Peyer's patch (tissue), 4 donors: ENCODE results near the gene OR7A10. TPM values are rescaled to one million over a fixed set of nuclear protein-coding genes. Genes with fewer than 3 reads are reported as not detected.

Experiments
- DNase-seq, 3 donors: peaks; one replicate each; pipeline ENCODE4 v3.0.0-alpha.2; 2017 to 2019
- H3K27ac ChIP-seq, 4 donors: fragments of 200-600 bp; sonication (generic); one replicate each; pipeline ENCODE4 v1.5.1; 2016 to 2019
- H3K27me3 ChIP-seq, 2 donors: fragments of 200-600 bp; sonication (generic); one replicate each; pipeline ENCODE4 v1.5.1; 2019
- H3K36me3 ChIP-seq, 3 donors: fragments of 200-600 bp; sonication (generic); one replicate each; pipeline ENCODE4 v1.5.1; 2016 to 2019
- H3K4me1 ChIP-seq, 4 donors: fragments of 200-600 bp; sonication (generic); one replicate each; pipeline ENCODE4 v1.5.1; 2016 to 2019
- H3K4me3 ChIP-seq, 4 donors: fragments of 200-600 bp; sonication (generic); 1 replicate in 3 of 4; 2 replicates in 1 of 4; pipeline ENCODE4 v1.5.1; 2016 to 2019; ENCODE audit warnings: mild to moderate bottlenecking in 1 of 4
- H3K9me3 ChIP-seq, 4 donors: fragments of 200-600 bp; sonication (generic); one replicate each; pipeline ENCODE4 v1.5.1; 2016 to 2019; ENCODE audit warnings: mild to moderate bottlenecking in 1 of 4
- CTCF ChIP-seq, 6 experiments: fragments of 450-650 bp in 4 of 6; fragments of 200-600 bp in 2 of 6; sonication (generic) in 1 of 6; IDR thresholded peaks; one replicate each; pipeline ENCODE4 v1.5.1; 2017 to 2019; ENCODE audit warnings: antibody characterized with exemption in 6 of 6, mild to moderate bottlenecking in 3 of 6, moderate library complexity in 1 of 6
- POLR2A ChIP-seq, 2 donors: fragments of 450-650 bp; IDR thresholded peaks; one replicate each; pipeline ENCODE4 v1.5.1; 2017; ENCODE audit warnings: antibody characterized with exemption in 2 of 2, mild to moderate bottlenecking in 2 of 2, moderate library complexity in 2 of 2
- total RNA-seq, 4 donors: library from RNA; depleted of rRNA; stranded (reverse); fragments of >200 nt; gene quantifications; one replicate each; pipeline ENCODE4 v1.1.0, GENCODE V29; 2016

Gene OR7A10
- total RNA-seq, 4 donors from 2014 or later: not detected

- no peaks in the 10 kb centered on the region for H3K9me3 ChIP-seq
- H3K4me3 ChIP-seq: no peak overlapping the region
- H3K36me3 ChIP-seq: no peaks in the 10 kb centered on the region
- H3K27ac ChIP-seq: no peak overlapping the region
- TF ChIP-seq CTCF (IDR thresholded peaks at IDR 0.05) (no peak), POLR2A (IDR thresholded peaks at IDR 0.05) (no peak)
- H3K27me3 ChIP-seq: no peaks in the 10 kb centered on the region
- DNase-seq: no peak
- no peaks in the 10 kb centered on the region for H3K4me1 ChIP-seq
Observed at GRCh38 chr19:14868497-14868896, 19.8 kb upstream of the OR7A10 start.

GRCh38 chr19:14843578-14843977 is 5.1 kb downstream of the OR7A10 start:
- H3K9me3 ChIP-seq: no peaks in the 10 kb centered on the region
- DNase-seq: no peak
- H3K4me3 ChIP-seq: no peak overlapping the region
- no peaks in the 10 kb centered on the region for H3K36me3 ChIP-seq
- no peaks in the 10 kb centered on the region for H3K4me1 ChIP-seq
- no peak overlapping the region for H3K27ac ChIP-seq
- H3K27me3 ChIP-seq: no peaks in the 10 kb centered on the region
- TF ChIP-seq POLR2A (IDR thresholded peaks at IDR 0.05) (no peak), CTCF (IDR thresholded peaks at IDR 0.05) (no peak)

- DNase-seq: no peak
- no peaks in the 10 kb centered on the region for H3K36me3 ChIP-seq
- H3K4me3 ChIP-seq: no peak overlapping the region
- H3K27me3 ChIP-seq: no peaks in the 10 kb centered on the region
- H3K9me3 ChIP-seq: no peaks in the 10 kb centered on the region
- TF ChIP-seq CTCF (IDR thresholded peaks at IDR 0.05): no peak
- no peak overlapping the region for H3K27ac ChIP-seq
- H3K4me1 ChIP-seq: no peaks in the 10 kb centered on the region
Observed at GRCh38 chr19:14843169-14843568, 5.6 kb downstream of the OR7A10 start.

- no peaks in the 10 kb centered on the region for H3K4me1 ChIP-seq
- TF ChIP-seq POLR2A (IDR thresholded peaks at IDR 0.05): no peak
- no peak for TF ChIP-seq CTCF (IDR thresholded peaks at IDR 0.05)
- H3K9me3 ChIP-seq: no peaks in the 10 kb centered on the region
- H3K4me3 ChIP-seq: no peak overlapping the region
- H3K36me3 ChIP-seq: no peaks in the 10 kb centered on the region
- no peak for DNase-seq
- no peaks in the 10 kb centered on the region for H3K27me3 ChIP-seq
- no peak overlapping the region for H3K27ac ChIP-seq
Observed at GRCh38 chr19:14840206-14840605, 8.5 kb downstream of the OR7A10 start.

GRCh38 chr19:14837391-14837790 is 11.3 kb downstream of the OR7A10 start:
- H3K27ac ChIP-seq: no peak overlapping the region
- H3K4me3 ChIP-seq: no peak overlapping the region
- no peak for TF ChIP-seq POLR2A (IDR thresholded peaks at IDR 0.05)
- TF ChIP-seq CTCF (IDR thresholded peaks at IDR 0.05): no peak
- no peaks in the 10 kb centered on the region for H3K4me1 ChIP-seq
- no peaks in the 10 kb centered on the region for H3K36me3 ChIP-seq
- H3K9me3 ChIP-seq: no peaks in the 10 kb centered on the region
- no peaks in the 10 kb centered on the region for H3K27me3 ChIP-seq
- no peak for DNase-seq

- Histone ChIP-seq H3K4me1 (no peaks in the 10 kb centered on the region), H3K27ac (no peak within 1 kb of the TSS), H3K9me3 (no peaks in the 10 kb centered on the region), H3K36me3 (no peaks in the 10 kb centered on the region), H3K4me3 (no peak within 1 kb of the TSS), H3K27me3 (no peaks in the 10 kb centered on the region)
- TF ChIP-seq POLR2A (IDR thresholded peaks at IDR 0.05) (no peak), CTCF (IDR thresholded peaks at IDR 0.05) (no peak)
- no peak for DNase-seq
Observed at GRCh38 chr19:14835011-14835410, 13.7 kb downstream of the OR7A10 start, which contains the start of the genes OR7A5 and OR7C1. Gene OR7A5 (minus strand): TSS chr19:14835185. CDS start chr19:14828241, 6,944 bp downstream. Gene OR7C1 (minus strand): TSS chr19:14835185. CDS start chr19:14800136, 35,049 bp downstream.
